Liver (tissue), 9 donors: ENCODE data around the gene FAU. TPM values are rescaled to one million over a fixed set of nuclear protein-coding genes. Genes with fewer than 3 reads are reported as not detected.

Source experiments
- DNase-seq: peaks from one replicate; pipeline ENCODE4 v3.0.0-alpha.2; 2017; ENCODE audit warnings: low spot score
- H3K27ac ChIP-seq, 2 donors: one replicate each; pipeline ENCODE4 v1.7.0; 2013; ENCODE audit warnings: inconsistent platforms in 2 of 2, low read length in 2 of 2, control low read depth in 1 of 2, low read depth in 1 of 2, mild to moderate bottlenecking in 1 of 2
- H3K27me3 ChIP-seq, 4 donors: one replicate each; pipeline versions ENCODE4 v1.6.1 to v1.7.0; 2013; ENCODE audit warnings: low read length in 3 of 4, inconsistent platforms in 1 of 4, mild to moderate bottlenecking in 1 of 4, moderate library complexity in 1 of 4; ENCODE audit not compliant: control insufficient read depth in 4 of 4, insufficient read depth in 4 of 4
- H3K36me3 ChIP-seq, 4 donors: one replicate each; pipeline versions ENCODE4 v1.6.1 to v1.7.0; 2013; ENCODE audit warnings: low read length in 3 of 4, mild to moderate bottlenecking in 3 of 4, low read depth in 1 of 4, moderate library complexity in 1 of 4; ENCODE audit not compliant: control insufficient read depth in 4 of 4, insufficient read depth in 3 of 4
- H3K4me1 ChIP-seq, 4 donors: one replicate each; pipeline versions ENCODE4 v1.6.1 to v1.7.0; 2013; ENCODE audit warnings: low read length in 3 of 4, mild to moderate bottlenecking in 3 of 4, moderate library complexity in 1 of 4; ENCODE audit not compliant: control insufficient read depth in 4 of 4, insufficient read depth in 4 of 4
- H3K4me3 ChIP-seq, 3 donors: one replicate each; pipeline versions ENCODE4 v1.6.1 to v1.7.0; 2013; ENCODE audit warnings: low read length in 3 of 3, control low read depth in 1 of 3, low read depth in 1 of 3, mild to moderate bottlenecking in 1 of 3
- H3K9ac ChIP-seq, 2 donors: one replicate each; pipeline ENCODE4 v1.7.0; 2013; ENCODE audit warnings: low read length in 2 of 2, mild to moderate bottlenecking in 2 of 2, moderate library complexity in 2 of 2, control low read depth in 1 of 2, low read depth in 1 of 2
- H3K9me3 ChIP-seq, 4 donors: one replicate each; pipeline versions ENCODE4 v1.6.1 to v1.7.0; 2013; ENCODE audit warnings: low read length in 3 of 4; ENCODE audit not compliant: control insufficient read depth in 4 of 4
- EGR1 ChIP-seq, 2 donors: IDR thresholded peaks; 2 replicates each; pipeline ENCODE4 v1.6.1; 2016 to 2018; ENCODE audit warnings: antibody characterized with exemption in 2 of 2, low read depth in 2 of 2
- FOXA1 ChIP-seq: IDR thresholded peaks from 2 replicates; pipeline ENCODE4 v1.6.1; 2016; ENCODE audit warnings: antibody characterized with exemption
- FOXA2 ChIP-seq: IDR thresholded peaks from 2 replicates; pipeline ENCODE4 v1.6.1; 2016; ENCODE audit warnings: antibody characterized with exemption
- GABPA ChIP-seq, 2 donors: IDR thresholded peaks in 1 of 2; conservative IDR thresholded peaks in 1 of 2; 2 replicates each; pipeline ENCODE4 v1.6.1; 2016; ENCODE audit warnings: antibody characterized with exemption in 2 of 2, mild to moderate bottlenecking in 1 of 2, moderate library complexity in 1 of 2
- HNF4A ChIP-seq, 2 donors: conservative IDR thresholded peaks; 2 replicates each; pipeline ENCODE4 v1.6.1; 2016; ENCODE audit warnings: antibody characterized with exemption in 2 of 2, mild to moderate bottlenecking in 2 of 2
- NR2F2 ChIP-seq: IDR thresholded peaks from 2 replicates; pipeline ENCODE4 v1.6.1; 2016; ENCODE audit warnings: antibody characterized with exemption
- REST ChIP-seq: IDR thresholded peaks from 2 replicates; pipeline ENCODE4 v1.6.1; 2016; ENCODE audit warnings: antibody characterized with exemption, mild to moderate bottlenecking
- TAF1 ChIP-seq: conservative IDR thresholded peaks from 2 replicates; pipeline ENCODE4 v1.6.1; 2016; ENCODE audit warnings: antibody characterized with exemption, mild to moderate bottlenecking
- YY1 ChIP-seq: IDR thresholded peaks from 2 replicates; pipeline ENCODE4 v1.6.1; 2016; ENCODE audit warnings: antibody characterized with exemption, mild to moderate bottlenecking
- ZBTB33 ChIP-seq: IDR thresholded peaks from 2 replicates; pipeline ENCODE4 v1.6.1; 2016; ENCODE audit warnings: antibody characterized with exemption
- WGBS: extraction: QIAGEN DNeasy Blood & Tissue Kit; methylation state at CpG from one replicate; pipeline ENCODE4 v1.1.7; 2013; 5-methylcytosine and 5-hydroxymethylcytosine counted together
- polyA plus RNA-seq, 2 donors: library from polyadenylated mRNA; stranded (reverse) in 1 of 2; unstranded in 1 of 2; fragments of 200-250 nt in 1 of 2; fragments of >200 nt in 1 of 2; fragmentation: Nextera tagmentation in 1 of 2; extraction: Ambion mirVana in 1 of 2; gene quantifications; one replicate each; pipeline versions ENCODE4 v1.2.1 to v1.2.3, GENCODE V29; 2013 to 2015
- total RNA-seq, 2 donors: library from RNA; depleted of rRNA; stranded (reverse); fragments of >200 nt; gene quantifications; one replicate each; pipeline ENCODE4 v1.2.3, GENCODE V29; 2014
- donor health status: healthy.
- donor health status: healthy.
- donor health status: healthy.
- donor health status: healthy.
- donor health status: healthy.

Gene FAU
- total and polyA plus RNA-seq, 4 donors, result 199 to 535 (median 362) TPM

- Histone ChIP-seq H3K9me3 (no peaks in the 10 kb centered on the region), H3K4me3 (no peak overlapping the region), H3K36me3 (no peaks in the 10 kb centered on the region), H3K27me3 (no peaks in the 10 kb centered on the region), H3K9ac (no peak overlapping the region), H3K4me1 (peaks cover 7 to 23% (median 20%) of the 10 kb centered on the region in 4 donors), H3K27ac (no peak overlapping the region)
- 74% methylated on average over 2 of the region's 2 CpGs for WGBS
- TF ChIP-seq YY1 (no peak), REST (no peak), EGR1 (IDR thresholded peaks at IDR 0.05; ENCODE audit: low read depth in 2 of 2) (no peak), ZBTB33 (no peak), NR2F2 (no peak), FOXA2 (no peak), HNF4A (conservative IDR thresholded peaks at IDR 0.05) (no peak)
- no peak for DNase-seq
These were observed 30.2 kb upstream of the FAU start for GRCh38 chr11:65152122-65152521.

DNA sequence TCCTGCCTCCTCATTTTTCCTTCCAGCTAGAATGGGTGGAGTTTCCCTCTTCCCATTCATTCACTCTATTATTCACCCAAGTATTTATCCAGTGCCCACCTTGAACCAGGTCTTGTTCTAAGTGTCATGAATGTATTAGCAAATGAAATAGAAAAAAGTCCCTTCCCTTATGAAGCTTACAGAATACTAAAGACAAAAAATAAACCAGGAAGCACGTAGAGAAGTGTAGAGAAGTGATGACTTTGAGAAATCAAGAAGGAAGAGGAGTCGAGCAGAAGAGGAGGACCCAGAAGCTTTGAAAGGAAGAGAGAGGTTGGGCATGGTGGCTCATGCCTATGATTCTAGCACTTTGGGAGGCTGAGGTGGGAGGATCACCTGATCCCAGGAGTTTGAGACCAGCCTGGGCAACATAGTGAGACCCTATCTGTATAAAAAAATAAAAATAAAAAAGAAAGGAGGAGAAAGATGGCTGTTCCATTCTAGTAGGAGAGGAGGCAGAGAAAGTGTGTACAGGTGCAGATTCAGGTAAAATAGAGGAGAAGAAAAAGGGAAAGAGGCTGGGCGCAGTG is 29.5 kb upstream of the FAU start:
- no peaks in the 10 kb centered on the region for H3K36me3 ChIP-seq
- peaks cover 9 to 27% (median 25%) of the 10 kb centered on the region in 4 donors for H3K4me1 ChIP-seq
- no peak overlapping the region for H3K9ac ChIP-seq
- DNase-seq, result no peak
- WGBS, result 74% methylated on average over 3 of the region's 3 CpGs
- TF ChIP-seq GABPA (IDR thresholded peaks at IDR 0.05 in 1 of 2, conservative IDR thresholded peaks at IDR 0.05 in 1 of 2) (no peak), FOXA1 (no peak), REST (no peak), TAF1 (no peak)
- peak overlapping the region; percentile 69 to 81 for H3K27ac ChIP-seq
- no peaks in the 10 kb centered on the region for H3K9me3 ChIP-seq
- H3K27me3 ChIP-seq, result no peaks in the 10 kb centered on the region
- H3K4me3 ChIP-seq, result no peak overlapping the region
